HepG2 (cell line): ENCODE data around the gene ARHGAP30. TPM values are rescaled to one million over a fixed set of nuclear protein-coding genes. Genes with fewer than 3 reads are reported as not detected.

Experiments
- BHLHE40 ChIP-seq: IDR thresholded peaks from 2 replicates; pipeline ENCODE4 v1.6.1; 2011; ENCODE audit warnings: low read length, improper control_type of control experiment
- BRCA1 ChIP-seq: sonication (generic); formaldehyde crosslinking; IDR thresholded peaks from 2 replicates; pipeline ENCODE4 v1.4.0; 2020; ENCODE audit warnings: missing genetic modification reagents
- GPN1 ChIP-seq: sonication (generic); formaldehyde crosslinking; IDR thresholded peaks from 2 replicates; pipeline ENCODE4 v1.5.1; 2020; ENCODE audit warnings: missing genetic modification reagents, borderline replicate concordance
- HMGA1 ChIP-seq: sonication (generic); formaldehyde crosslinking; conservative IDR thresholded peaks from 2 replicates; pipeline ENCODE4 v1.4.0; 2020; ENCODE audit warnings: missing genetic modification reagents
- HNRNPH1 ChIP-seq: fragments of 200-400 bp; formaldehyde crosslinking; optimal IDR thresholded peaks from 2 replicates; pipeline ENCODE3; 2017; ENCODE audit warnings: mild to moderate bottlenecking, low read depth, low read length
- HNRNPL ChIP-seq: fragments of 200-400 bp; formaldehyde crosslinking; IDR thresholded peaks from 2 replicates; pipeline ENCODE4 v1.6.1; 2017; ENCODE audit warnings: mild to moderate bottlenecking, low read depth, low read length
- IRF2 ChIP-seq: IDR thresholded peaks from 2 replicates; pipeline ENCODE4 v1.6.1; 2018; ENCODE audit warnings: missing genetic modification reagents, missing compliant biosample characterization
- MAZ ChIP-seq, 2 experiments: sonication (generic) in 1 of 2; formaldehyde crosslinking in 1 of 2; IDR thresholded peaks; 2 replicates each; pipeline versions ENCODE4 v1.5.0 to v1.6.1; 2012 to 2020; ENCODE audit warnings: low read depth in 2 of 2, mild to moderate bottlenecking in 2 of 2, borderline replicate concordance in 1 of 2, improper control_type of control experiment in 1 of 2, low read length in 1 of 2, missing genetic modification reagents in 1 of 2, moderate library complexity in 1 of 2
- MED8 ChIP-seq: sonication (generic); formaldehyde crosslinking; IDR thresholded peaks from 2 replicates; pipeline ENCODE4 v1.8.1; 2023; ENCODE audit warnings: mild to moderate bottlenecking, missing genetic modification reagents; ENCODE audit not compliant: insufficient replicate concordance
- MTF1 ChIP-seq: sonication (generic); formaldehyde crosslinking; IDR thresholded peaks from 2 replicates; pipeline ENCODE4 v1.5.0; 2020; ENCODE audit warnings: missing genetic modification reagents
- NR2C2 ChIP-seq: sonication (generic); formaldehyde crosslinking; IDR thresholded peaks from 2 replicates; pipeline ENCODE4 v1.4.0; 2020; ENCODE audit warnings: missing genetic modification reagents, mild to moderate bottlenecking, moderate library complexity, borderline replicate concordance
- POLR2AphosphoS2 ChIP-seq: IDR thresholded peaks from 2 replicates; pipeline ENCODE4 v1.6.1; 2011; ENCODE audit warnings: low read depth, low read length, improper control_type of control experiment
- TMF1 ChIP-seq: sonication (generic); formaldehyde crosslinking; IDR thresholded peaks from 2 replicates; pipeline ENCODE4 v1.8.1; 2022; ENCODE audit warnings: low read depth, missing genetic modification reagents
- ZBTB20 ChIP-seq: sonication (generic); formaldehyde crosslinking; IDR thresholded peaks from 2 replicates; pipeline ENCODE4 v1.8.1; 2023; ENCODE audit warnings: missing genetic modification reagents, low read depth, mild to moderate bottlenecking, borderline replicate concordance
- ZFP82 ChIP-seq: sonication (generic); formaldehyde crosslinking; IDR thresholded peaks from 2 replicates; pipeline ENCODE4 v1.5.1; 2020; ENCODE audit warnings: mild to moderate bottlenecking, missing genetic modification reagents, borderline replicate concordance
- ZMYM3 ChIP-seq: sonication (generic); formaldehyde crosslinking; IDR thresholded peaks from 2 replicates; pipeline ENCODE4 v1.5.1; 2020; ENCODE audit warnings: mild to moderate bottlenecking, missing genetic modification reagents
- ZNF564 ChIP-seq: sonication (generic); formaldehyde crosslinking; IDR thresholded peaks from 2 replicates; pipeline ENCODE4 v1.8.1; 2023; ENCODE audit warnings: mild to moderate bottlenecking, missing genetic modification reagents
- ZNF570 ChIP-seq: sonication (generic); formaldehyde crosslinking; IDR thresholded peaks from 2 replicates; pipeline ENCODE4 v1.4.0; 2020; ENCODE audit warnings: mild to moderate bottlenecking, missing genetic modification reagents, borderline replicate concordance
- ZSCAN22 ChIP-seq: sonication (generic); formaldehyde crosslinking; IDR thresholded peaks from 2 replicates; pipeline ENCODE4 v1.4.0; 2020; ENCODE audit warnings: mild to moderate bottlenecking, missing genetic modification reagents
- polyA plus RNA-seq, 8 experiments: library from polyadenylated mRNA; depleted of rRNA in 3 of 8; stranded (reverse) in 7 of 8; unstranded in 1 of 8; fragments of >200 nt; fragmentation: Illumina TruSeq in 4 of 8; extraction: Trizol in 4 of 8; gene quantifications; 2 replicates each; pipeline versions ENCODE4 v1.2.1 to v1.2.3, GENCODE V29; 2011 to 2016; ENCODE audit warnings: low read depth in 4 of 8, missing spikeins in 1 of 8, mixed read lengths in 1 of 8; ENCODE audit not compliant: insufficient read depth in 1 of 8
- total RNA-seq, 5 experiments: library from RNA; depleted of rRNA; stranded (reverse); fragments of >200 nt; fragmentation: Illumina TruSeq; extraction: Trizol; gene quantifications; 2 replicates each; pipeline ENCODE4 v1.2.3, GENCODE V29; 2016; ENCODE audit warnings: low read depth in 1 of 5
- TF ChIP-seq, protein P1 (sequence below): sonication (generic); formaldehyde crosslinking; IDR thresholded peaks from 2 replicates; pipeline ENCODE4 v1.5.0; 2020; ENCODE audit warnings: missing genetic modification reagents
- TF ChIP-seq, protein P2 (sequence below): sonication (generic); formaldehyde crosslinking; IDR thresholded peaks from 2 replicates; pipeline ENCODE4 v1.5.0; 2020; ENCODE audit warnings: missing genetic modification reagents
- TF ChIP-seq, protein P3 (sequence below): sonication (generic); formaldehyde crosslinking; IDR thresholded peaks from 2 replicates; pipeline ENCODE4 v1.4.0; 2020; ENCODE audit warnings: mild to moderate bottlenecking, low read depth, missing genetic modification reagents
- TF ChIP-seq, protein P4 (sequence below): sonication (generic); formaldehyde crosslinking; IDR thresholded peaks from 2 replicates; pipeline ENCODE4 v1.4.0; 2020; ENCODE audit warnings: missing genetic modification reagents

ARHGAP30 gene
- total and polyA plus RNA-seq, 2 of the 13 experiments (the other 11 are each of a cell fraction or from before 2014, with no cell fraction given) = 0.13 to 0.20 TPM

DNA sequence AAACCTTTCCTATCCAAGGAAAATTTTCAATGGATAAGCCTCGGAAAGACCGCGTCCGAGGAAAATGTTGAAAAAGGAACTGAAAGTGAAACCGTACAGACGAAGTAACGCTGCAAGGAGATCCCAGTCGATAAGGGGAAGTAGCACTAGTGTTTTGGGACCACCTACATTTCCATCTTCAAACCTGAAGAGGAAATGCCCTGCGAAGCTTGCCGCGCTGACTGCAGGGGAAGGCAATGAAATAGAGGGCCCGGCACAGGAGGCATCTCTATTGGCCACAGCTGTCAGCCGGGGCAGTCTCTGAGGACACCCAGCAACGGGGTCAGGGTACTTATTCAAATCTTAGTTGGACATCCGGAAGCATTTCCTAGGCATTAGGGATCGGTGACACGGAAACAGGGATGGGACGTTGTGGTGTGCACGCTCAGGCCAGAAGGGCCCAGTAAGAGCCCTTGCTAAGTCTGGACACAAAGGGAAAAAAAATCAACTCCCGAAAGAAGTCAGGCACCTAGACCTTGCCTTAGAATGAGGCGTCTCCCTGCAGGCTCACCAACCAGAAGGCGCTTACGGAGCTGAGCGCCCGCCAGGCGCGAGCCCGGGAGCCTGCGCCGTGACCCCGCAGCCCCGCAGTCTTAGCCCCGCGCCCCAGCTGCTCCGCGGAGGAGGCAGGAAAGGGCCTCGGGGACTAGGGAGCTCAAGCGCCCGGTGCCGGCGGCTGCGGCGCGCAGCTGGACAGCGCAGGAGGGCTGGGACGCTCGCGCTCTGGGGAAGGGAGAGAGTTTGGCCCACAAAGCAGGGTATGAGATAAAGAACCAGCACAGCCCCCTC is 24.6 kb downstream of the ARHGAP30 start (continued):
- TF ChIP-seq, protein P1, sequence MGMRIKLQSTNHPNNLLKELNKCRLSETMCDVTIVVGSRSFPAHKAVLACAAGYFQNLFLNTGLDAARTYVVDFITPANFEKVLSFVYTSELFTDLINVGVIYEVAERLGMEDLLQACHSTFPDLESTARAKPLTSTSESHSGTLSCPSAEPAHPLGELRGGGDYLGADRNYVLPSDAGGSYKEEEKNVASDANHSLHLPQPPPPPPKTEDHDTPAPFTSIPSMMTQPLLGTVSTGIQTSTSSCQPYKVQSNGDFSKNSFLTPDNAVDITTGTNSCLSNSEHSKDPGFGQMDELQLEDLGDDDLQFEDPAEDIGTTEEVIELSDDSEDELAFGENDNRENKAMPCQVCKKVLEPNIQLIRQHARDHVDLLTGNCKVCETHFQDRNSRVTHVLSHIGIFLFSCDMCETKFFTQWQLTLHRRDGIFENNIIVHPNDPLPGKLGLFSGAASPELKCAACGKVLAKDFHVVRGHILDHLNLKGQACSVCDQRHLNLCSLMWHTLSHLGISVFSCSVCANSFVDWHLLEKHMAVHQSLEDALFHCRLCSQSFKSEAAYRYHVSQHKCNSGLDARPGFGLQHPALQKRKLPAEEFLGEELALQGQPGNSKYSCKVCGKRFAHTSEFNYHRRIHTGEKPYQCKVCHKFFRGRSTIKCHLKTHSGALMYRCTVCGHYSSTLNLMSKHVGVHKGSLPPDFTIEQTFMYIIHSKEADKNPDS = no peak
- TF ChIP-seq BRCA1 (CRISPR knock-in tag) (no peak), MED8 (no peak), ZSCAN22 (CRISPR knock-in tag) (no peak), ZFP82 (CRISPR knock-in tag) (peak; percentile 51; the same call in 1 of the 2 replicates), ZNF570 (CRISPR knock-in tag) (no peak), POLR2AphosphoS2 (no peak), MTF1 (CRISPR knock-in tag) (no peak), IRF2 (CRISPR knock-in tag) (peak; percentile 34; the same call in 1 of the 2 replicates), ZMYM3 (CRISPR knock-in tag) (no peak), BHLHE40 (no peak), GPN1 (CRISPR knock-in tag) (no peak), ZBTB20 (CRISPR knock-in tag) (0 out of 2 replicates have a peak, but pooled peaks have one; percentile 5), NR2C2 (CRISPR knock-in tag) (peak; percentile 94), HMGA1 (CRISPR knock-in tag) (no peak), TMF1 (CRISPR knock-in tag) (no peak), ZNF564 (CRISPR knock-in tag) (no peak), HNRNPH1 (no peak), MAZ (IDR thresholded peaks at IDR 0.05; ENCODE audit: borderline replicate concordance, low read depth, low read length) (no peak), MAZ (CRISPR knock-in tag; IDR thresholded peaks at IDR 0.05; ENCODE audit: low read depth) (no peak; the same call in 1 of the 2 replicates), HNRNPL (no peak)
- TF ChIP-seq, protein P2, sequence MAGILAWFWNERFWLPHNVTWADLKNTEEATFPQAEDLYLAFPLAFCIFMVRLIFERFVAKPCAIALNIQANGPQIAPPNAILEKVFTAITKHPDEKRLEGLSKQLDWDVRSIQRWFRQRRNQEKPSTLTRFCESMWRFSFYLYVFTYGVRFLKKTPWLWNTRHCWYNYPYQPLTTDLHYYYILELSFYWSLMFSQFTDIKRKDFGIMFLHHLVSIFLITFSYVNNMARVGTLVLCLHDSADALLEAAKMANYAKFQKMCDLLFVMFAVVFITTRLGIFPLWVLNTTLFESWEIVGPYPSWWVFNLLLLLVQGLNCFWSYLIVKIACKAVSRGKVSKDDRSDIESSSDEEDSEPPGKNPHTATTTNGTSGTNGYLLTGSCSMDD = no peak
- TF ChIP-seq, protein P3, sequence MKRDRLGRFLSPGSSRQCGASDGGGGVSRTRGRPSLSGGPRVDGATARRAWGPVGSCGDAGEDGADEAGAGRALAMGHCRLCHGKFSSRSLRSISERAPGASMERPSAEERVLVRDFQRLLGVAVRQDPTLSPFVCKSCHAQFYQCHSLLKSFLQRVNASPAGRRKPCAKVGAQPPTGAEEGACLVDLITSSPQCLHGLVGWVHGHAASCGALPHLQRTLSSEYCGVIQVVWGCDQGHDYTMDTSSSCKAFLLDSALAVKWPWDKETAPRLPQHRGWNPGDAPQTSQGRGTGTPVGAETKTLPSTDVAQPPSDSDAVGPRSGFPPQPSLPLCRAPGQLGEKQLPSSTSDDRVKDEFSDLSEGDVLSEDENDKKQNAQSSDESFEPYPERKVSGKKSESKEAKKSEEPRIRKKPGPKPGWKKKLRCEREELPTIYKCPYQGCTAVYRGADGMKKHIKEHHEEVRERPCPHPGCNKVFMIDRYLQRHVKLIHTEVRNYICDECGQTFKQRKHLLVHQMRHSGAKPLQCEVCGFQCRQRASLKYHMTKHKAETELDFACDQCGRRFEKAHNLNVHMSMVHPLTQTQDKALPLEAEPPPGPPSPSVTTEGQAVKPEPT (CRISPR knock-in tag) = no peak
- TF ChIP-seq, protein P4, sequence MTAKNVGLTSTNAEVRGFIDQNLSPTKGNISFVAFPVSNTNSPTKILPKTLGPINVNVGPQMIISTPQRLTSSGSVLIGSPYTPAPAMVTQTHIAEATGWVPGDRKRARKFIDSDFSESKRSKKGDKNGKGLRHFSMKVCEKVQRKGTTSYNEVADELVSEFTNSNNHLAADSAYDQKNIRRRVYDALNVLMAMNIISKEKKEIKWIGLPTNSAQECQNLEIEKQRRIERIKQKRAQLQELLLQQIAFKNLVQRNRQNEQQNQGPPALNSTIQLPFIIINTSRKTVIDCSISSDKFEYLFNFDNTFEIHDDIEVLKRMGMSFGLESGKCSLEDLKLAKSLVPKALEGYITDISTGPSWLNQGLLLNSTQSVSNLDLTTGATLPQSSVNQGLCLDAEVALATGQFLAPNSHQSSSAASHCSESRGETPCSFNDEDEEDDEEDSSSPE (CRISPR knock-in tag) = peak; percentile 15; the same call in 1 of the 2 replicates
